Glomerular endothelial cell (primary cell): Measurements from ENCODE around the gene MAP4K5. TPM values are rescaled to one million over a fixed set of nuclear protein-coding genes. Genes with fewer than 3 reads are reported as not detected.

ENCODE experiments used
- DNase-seq: peaks from one replicate; pipeline ENCODE4 v3.0.0-alpha.2; 2011; ENCODE audit warnings: low read depth, low spot score; ENCODE audit errors: extremely low read depth
- total RNA-seq: library from RNA; depleted of rRNA; stranded (reverse); fragments of >200 nt; gene quantifications from 2 replicates; pipeline ENCODE4 v1.2.3, GENCODE V29; 2015

Gene MAP4K5
- total RNA-seq, 1 donor from 2014 or later, result 155 TPM

GRCh38 chr14:50403419-50403818 lies 128.9 kb downstream of the MAP4K5 start:
- DNase-seq, result no peak

DNA sequence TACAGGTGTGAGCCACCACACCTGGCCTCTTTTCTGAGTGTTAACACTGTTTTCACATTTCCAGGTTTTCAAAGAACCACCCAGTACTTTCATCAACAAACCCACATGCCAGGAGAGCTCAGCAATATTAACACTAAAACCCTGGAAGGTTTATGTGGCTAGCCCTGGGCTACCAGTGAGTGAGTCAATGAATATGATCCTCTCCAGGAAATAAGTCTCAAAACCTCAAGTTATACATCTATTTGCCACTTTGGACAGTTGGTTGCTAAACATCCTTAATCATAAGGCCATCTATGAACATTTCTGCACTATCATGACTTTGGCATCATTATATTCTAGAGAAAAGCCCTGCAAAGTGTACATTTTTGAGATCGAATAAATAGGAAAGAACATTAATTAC lies 129.4 kb downstream of the MAP4K5 start:
- no peak for DNase-seq

DNA sequence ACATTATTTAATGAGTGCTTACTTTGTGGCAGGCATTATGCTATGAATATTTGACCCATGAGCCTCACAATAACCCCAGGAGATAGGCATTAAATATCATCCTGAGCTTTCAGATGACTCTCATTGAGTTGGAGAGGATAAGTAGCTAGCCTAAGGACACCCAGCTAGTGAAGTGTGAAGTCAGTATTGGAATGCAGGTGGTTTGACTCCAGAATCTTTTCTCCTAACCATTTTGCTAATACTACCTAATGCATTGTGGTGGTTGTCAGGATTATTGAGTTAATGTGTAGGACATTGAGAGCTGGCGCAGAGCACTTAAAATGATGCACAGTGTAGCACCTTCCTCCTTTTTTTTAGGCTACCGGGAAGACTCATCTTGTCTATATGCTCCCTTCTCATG lies 131.9 kb downstream of the MAP4K5 start:
- DNase-seq, result no peak

DNA sequence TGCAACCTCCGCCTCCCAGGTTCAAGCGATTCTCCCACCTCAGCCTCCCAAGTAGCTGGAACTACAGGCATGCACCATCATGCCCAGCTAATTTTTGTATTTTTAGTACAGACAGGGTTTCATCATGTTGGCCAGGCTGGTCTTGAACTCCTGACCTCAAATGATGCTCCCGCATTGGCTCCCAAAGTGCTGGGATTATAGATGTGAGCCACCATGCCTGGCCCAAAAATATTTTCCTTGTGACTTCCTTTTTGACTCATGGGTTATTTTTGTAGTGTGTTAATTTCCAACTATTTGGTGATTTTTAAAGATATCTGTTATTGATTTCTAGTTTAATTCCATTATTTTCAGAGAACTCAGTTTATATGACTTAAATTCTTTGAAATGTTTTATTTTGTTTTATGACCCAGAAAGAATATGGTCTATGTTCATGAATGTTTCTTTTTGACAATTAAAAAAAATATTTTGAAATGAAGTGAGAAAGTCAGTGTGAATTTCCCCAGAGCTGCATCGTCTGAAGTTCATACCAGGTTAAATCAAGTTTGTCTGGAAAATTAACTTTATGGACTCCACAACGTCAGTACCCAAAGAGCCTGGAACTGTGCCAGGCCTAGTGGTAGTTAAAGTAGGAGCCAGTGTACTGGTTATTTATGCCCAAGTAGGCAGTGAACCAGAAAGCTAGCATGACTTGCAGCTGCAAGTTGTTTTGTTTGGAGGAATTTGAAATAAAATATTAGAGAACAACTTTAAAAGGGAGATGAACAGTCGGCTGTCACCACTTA lies 132.9 kb downstream of the MAP4K5 start:
- no peak for DNase-seq

- no peak for DNase-seq
These were observed 134.2 kb downstream of the MAP4K5 start for GRCh38 chr14:50398189-50398580.

- DNase-seq, result no peak
These were observed 134.8 kb downstream of the MAP4K5 start for GRCh38 chr14:50397390-50398188.

DNA sequence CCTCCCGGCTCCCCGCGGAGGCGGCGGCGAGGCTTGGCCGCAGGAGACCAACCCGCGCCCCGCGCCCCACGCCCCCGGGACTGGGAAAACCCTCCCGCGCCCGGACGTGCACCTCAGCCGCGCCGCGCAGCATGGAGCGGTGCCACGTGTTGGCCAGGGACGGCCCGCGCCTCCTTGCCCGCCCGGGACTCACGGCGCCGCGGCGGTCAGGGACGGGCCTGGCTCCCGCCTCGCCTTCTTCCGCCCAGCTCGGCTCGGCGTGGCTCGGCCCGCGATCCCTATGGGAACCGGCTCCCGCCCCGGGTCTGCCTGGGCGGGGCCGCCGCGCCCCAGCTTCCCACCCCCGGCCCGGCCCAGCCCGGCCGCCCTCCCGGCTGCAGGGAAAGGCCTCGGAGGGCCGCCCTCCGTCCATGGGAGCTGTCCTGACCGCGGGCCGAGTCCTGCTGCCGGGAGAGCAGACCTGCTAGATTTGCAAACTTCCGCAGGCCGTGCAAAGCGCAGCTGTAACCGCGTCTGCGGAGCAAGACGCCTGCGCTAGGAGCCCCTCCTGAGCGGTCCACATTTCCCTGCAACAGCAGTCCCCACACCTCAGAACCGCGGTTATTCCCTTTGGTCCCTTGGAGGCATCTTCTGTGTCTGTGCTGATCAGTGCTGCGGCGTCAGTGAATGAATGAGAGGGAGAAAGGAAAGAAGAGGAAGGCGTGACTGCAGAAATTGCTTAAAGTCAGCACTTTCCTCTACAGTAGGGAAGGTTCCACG lies 135.6 kb downstream of the MAP4K5 start, which contains the start of gene CDKL1:
TSS of gene CDKL1 (minus strand) at position 251 of the 759 bp plus-strand sequence. CDS start 1,013 bp downstream, outside the sequence.
- no peak for DNase-seq

DNA sequence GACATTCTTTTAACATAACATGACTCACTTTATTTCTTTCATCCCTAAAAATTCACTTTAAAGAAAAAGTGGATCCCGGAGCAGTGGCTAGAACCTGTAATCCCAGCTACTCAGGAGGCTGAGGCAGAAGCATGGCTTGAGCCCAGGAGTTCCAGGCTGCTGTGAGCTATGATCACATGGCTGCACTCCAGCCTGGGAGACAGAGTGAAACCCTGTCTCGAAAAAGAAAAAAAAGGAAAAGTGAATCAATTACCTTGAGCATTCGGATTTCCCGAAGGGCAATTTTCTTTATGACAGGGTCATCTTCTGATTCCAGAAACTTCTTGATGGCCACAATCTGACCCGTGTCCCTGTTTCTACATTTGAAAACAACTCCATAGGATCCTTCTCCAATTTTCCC lies 136.9 kb downstream of the MAP4K5 start:
- DNase-seq, result no peak

GRCh38 chr14:50394713-50395112 lies 137.7 kb downstream of the MAP4K5 start:
- DNase-seq, result no peak

GRCh38 chr14:50389668-50390441 lies 142.5 kb downstream of the MAP4K5 start:
- DNase-seq, result no peak

DNA sequence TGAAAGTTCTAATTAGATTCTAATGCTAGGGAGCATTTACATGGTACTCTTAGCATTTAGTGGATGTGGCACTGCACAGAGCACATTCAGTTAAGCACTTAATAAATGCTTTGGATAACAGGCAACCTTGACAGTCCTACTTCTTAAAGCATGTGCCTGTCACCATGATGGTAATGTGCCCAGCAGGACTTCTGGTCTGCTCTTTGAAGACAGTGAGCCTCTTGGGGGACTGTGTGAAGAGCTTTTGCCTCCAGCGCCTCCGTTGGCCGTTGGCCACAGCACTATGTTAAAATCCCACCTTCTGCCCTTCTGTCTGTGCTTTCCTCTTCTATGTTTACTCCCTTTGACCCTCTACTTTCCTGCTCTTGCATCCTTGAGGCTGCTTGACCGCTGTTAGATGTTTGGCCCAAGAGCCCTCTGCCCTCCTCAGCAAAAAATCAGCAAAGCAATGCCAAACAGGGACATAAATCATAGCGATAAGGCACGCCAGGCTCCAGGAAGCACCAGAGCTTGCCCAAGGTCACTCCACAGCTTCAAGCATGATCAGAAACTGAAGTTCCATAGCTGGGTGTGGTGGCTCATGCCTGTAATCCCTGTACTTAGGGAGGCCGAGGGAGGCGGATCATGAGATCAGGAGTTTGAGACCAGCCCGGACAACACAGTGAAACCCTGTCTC lies 144.0 kb downstream of the MAP4K5 start:
- DNase-seq, result no peak

- no peak for DNase-seq
These were observed 144.8 kb downstream of the MAP4K5 start for GRCh38 chr14:50387548-50387947.

DNA sequence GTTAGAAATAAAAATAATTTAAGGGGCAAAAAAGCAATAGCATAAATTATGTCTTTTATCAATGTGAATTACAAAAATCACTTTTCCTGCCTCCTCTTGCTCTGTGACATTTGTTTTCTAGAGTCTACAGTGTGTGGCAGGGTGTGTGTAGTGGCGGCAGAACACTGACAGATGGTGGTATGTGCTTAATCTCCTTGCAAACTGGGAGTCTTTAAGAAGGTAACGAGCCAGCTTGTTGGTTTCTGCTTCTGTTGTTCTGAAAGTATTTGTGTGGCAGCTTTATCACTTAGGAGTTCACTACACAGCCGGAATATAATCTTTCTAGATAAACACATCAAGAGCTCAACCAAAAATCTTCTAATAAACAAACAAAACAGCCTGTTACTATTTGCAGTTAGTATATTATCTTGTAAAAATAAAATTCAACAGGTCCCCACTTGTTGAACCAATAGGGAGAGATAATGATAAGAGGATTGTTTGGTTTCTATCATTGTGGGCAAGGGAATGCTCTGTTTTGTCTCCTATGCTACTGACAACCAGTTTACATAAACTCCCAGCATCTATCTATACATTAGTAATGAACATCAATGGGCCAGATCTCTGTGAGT lies 148.6 kb downstream of the MAP4K5 start:
- DNase-seq, result no peak

- DNase-seq, result no peak
These were observed 150.5 kb downstream of the MAP4K5 start for GRCh38 chr14:50381823-50382287.

DNA sequence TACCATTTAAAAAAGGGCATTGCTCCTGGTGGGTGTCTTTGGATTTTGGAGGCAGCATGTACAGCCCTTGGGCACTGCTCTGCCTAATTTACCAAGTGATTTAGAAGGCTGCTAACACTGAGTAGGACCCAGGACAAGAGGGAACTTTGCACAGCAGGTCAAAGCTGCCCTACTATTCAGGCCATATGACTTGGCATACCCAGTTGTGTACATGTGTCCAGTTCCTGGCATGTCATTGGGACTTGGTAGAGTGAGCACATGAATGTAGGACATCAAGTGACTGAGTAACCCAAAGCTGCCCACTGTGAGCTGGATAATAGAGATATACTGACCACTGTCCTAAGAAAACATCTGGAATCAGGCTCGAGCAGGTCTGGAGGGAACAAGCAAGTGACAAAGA lies 151.4 kb downstream of the MAP4K5 start:
- DNase-seq, result no peak

GRCh38 chr14:50380455-50380854 lies 151.9 kb downstream of the MAP4K5 start:
- no peak for DNase-seq

DNA sequence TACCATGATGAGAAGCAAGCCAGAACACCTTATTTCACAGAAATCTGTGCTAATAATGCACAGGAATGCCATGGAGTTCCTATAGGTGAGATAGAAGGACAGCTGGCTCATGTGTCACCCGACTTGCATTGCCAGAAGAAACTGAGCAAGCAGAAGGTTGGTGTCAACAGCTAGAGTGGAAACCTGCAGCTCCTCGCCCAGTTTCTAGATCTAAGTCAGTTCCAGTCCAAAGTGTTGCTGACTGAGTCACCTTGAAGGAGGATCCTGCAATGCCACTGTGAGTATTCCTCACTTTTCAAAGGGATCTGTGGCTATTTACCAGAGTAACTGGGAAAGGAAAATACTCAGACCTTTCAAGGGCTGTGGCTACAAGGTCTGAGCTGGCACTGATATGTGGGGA lies 152.8 kb downstream of the MAP4K5 start:
- no peak for DNase-seq

GRCh38 chr14:50377550-50378085 lies 154.8 kb downstream of the MAP4K5 start:
- DNase-seq, result no peak

GRCh38 chr14:50375760-50376159 lies 156.6 kb downstream of the MAP4K5 start:
- DNase-seq, result no peak
